Mucosa of descending colon (tissue), 3 donors: Measurements from ENCODE around the gene INPP5A. TPM values are rescaled to one million over a fixed set of nuclear protein-coding genes. Genes with fewer than 3 reads are reported as not detected.
A peak's percentile ranks its signal among the peaks of the same experiment; 100 is the strongest.

Experiments used
- ATAC-seq: fragments of 200-7000 bp; cut with Tn5 transposase; one replicate; pipeline ENCODE4 v1.9.1; 2020; ENCODE audit warnings: mild to moderate bottlenecking, moderate library complexity
- DNase-seq, 3 donors: peaks; one replicate each; pipeline ENCODE4 v3.0.0-alpha.2; 2020
- H3K36me3 ChIP-seq: fragments of 200-600 bp; one replicate; pipeline ENCODE4 v1.8.0; 2021; ENCODE audit warnings: low read depth, mild to moderate bottlenecking
- H3K4me1 ChIP-seq: fragments of 200-600 bp; one replicate; pipeline ENCODE4 v1.8.0; 2021; ENCODE audit warnings: low read depth, mild to moderate bottlenecking
- H3K4me3 ChIP-seq: fragments of 200-600 bp; one replicate; pipeline ENCODE4 v1.8.0; 2021; ENCODE audit warnings: mild to moderate bottlenecking
- H3K9me3 ChIP-seq: fragments of 200-600 bp; one replicate; pipeline ENCODE4 v1.8.0; 2021; ENCODE audit warnings: mild to moderate bottlenecking
- intact Hi-C, 2 donors: fragments of 100-400 bp; cut with DNase I in 1 of 2; cut with micrococcal nuclease in 1 of 2; formaldehyde crosslinking; loops; one replicate each; pipeline versions ENCODE4 v1.11.0 to v1.11.1; 2022; cut with DNase I, micrococcal nuclease
- total RNA-seq, 3 donors: library from RNA; stranded (reverse); fragmentation: NEBNext Ultra II Directional in 2 of 3; extraction: Animal tissue kit (Norgen Biotek cat#: 25700) in 2 of 3; gene quantifications; one replicate each; pipeline versions ENCODE4 v1.2.1 to v1.2.4, GENCODE V29; 2021 to 2023
- TF ChIP-seq, protein P1 (sequence below): fragments of 200-600 bp; IDR thresholded peaks from one replicate; pipeline ENCODE4 v1.8.0; 2022; ENCODE audit warnings: antibody characterized with exemption, mild to moderate bottlenecking
- donor health status: DM: no; HTN: no; CAD: no; lungs with moderate emphysema.
- donor health status: DM: no; HTN: no; CAD: no.
- donor health status: DM: no; HTN: yes; CAD: no.

INPP5A gene
- total RNA-seq, 3 donors from 2014 or later = 31.7 to 92.8 (median 32.0) TPM

DNA sequence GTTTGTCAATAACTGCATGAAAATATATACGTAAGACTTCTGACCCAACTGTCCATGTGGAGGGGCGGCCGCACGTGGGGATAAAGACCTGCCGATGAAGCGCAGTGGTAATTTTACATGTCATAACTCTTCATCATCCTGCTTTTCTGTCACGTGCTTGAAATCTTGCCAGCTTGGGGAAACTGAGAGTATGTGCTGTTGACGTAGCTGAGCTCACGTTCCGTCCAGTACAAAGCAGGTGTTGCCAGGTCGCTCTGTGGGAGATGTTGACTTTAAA is 105.1 kb downstream of the INPP5A start:
- intact Hi-C loops = no loop called here
- Histone ChIP-seq H3K4me1 (peaks cover 4% of the 10 kb centered on the region), H3K4me3 (no peak overlapping the region), H3K9me3 (no peaks in the 10 kb centered on the region), H3K36me3 (no peaks in the 10 kb centered on the region)
- ATAC-seq (no peak), DNase-seq (no peak)
- TF ChIP-seq, protein P1, sequence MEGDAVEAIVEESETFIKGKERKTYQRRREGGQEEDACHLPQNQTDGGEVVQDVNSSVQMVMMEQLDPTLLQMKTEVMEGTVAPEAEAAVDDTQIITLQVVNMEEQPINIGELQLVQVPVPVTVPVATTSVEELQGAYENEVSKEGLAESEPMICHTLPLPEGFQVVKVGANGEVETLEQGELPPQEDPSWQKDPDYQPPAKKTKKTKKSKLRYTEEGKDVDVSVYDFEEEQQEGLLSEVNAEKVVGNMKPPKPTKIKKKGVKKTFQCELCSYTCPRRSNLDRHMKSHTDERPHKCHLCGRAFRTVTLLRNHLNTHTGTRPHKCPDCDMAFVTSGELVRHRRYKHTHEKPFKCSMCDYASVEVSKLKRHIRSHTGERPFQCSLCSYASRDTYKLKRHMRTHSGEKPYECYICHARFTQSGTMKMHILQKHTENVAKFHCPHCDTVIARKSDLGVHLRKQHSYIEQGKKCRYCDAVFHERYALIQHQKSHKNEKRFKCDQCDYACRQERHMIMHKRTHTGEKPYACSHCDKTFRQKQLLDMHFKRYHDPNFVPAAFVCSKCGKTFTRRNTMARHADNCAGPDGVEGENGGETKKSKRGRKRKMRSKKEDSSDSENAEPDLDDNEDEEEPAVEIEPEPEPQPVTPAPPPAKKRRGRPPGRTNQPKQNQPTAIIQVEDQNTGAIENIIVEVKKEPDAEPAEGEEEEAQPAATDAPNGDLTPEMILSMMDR = no peak

DNA sequence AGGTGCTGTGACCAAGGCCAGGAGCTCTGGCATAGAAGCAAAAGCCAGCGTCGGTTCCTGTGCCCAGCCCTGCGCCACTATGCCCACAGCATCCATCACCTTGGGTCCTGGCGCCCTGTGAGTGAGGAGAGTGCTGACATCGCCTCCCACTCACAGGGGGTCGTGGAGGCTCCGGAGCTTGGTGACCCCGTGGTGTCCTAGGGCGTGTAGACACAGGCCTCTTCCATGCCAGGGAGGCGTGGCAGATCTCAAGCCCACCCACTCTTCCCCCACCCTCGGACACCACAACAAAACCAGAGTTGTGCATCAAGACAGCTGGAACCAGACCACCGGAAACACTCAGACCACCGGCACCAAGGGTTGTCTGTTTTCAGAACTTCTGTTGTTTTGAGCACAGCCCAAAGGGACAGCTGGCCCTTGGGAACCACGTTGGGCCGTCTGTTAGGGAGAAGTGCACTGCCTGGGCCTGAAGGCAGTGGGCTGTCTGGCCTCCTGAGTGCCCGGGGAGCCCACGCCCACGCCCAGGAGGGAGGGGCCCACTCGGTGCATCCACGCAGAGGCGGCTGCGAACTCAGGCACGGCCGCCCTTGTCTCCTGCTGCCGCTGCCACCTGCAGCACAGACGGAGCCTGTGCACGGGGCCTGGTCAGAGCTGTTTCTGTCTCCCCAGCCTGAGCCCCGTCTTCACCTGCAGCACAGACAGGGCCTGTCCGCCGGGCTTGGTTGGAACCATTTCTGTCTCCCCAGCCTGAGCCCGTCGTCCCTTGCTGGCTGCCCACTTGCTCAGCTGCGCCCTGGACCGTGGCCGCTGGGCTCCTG is 106.3 kb downstream of the INPP5A start:
- DNase-seq = no peak
- H3K9me3 ChIP-seq = no peaks in the 10 kb centered on the region
- H3K4me1 ChIP-seq = peaks cover 4% of the 10 kb centered on the region
- H3K4me3 ChIP-seq = no peak overlapping the region
- no peaks in the 10 kb centered on the region for H3K36me3 ChIP-seq
- intact Hi-C loops = no loop called here
- TF ChIP-seq, protein P1 = no peak
- ATAC-seq = no peak

DNA sequence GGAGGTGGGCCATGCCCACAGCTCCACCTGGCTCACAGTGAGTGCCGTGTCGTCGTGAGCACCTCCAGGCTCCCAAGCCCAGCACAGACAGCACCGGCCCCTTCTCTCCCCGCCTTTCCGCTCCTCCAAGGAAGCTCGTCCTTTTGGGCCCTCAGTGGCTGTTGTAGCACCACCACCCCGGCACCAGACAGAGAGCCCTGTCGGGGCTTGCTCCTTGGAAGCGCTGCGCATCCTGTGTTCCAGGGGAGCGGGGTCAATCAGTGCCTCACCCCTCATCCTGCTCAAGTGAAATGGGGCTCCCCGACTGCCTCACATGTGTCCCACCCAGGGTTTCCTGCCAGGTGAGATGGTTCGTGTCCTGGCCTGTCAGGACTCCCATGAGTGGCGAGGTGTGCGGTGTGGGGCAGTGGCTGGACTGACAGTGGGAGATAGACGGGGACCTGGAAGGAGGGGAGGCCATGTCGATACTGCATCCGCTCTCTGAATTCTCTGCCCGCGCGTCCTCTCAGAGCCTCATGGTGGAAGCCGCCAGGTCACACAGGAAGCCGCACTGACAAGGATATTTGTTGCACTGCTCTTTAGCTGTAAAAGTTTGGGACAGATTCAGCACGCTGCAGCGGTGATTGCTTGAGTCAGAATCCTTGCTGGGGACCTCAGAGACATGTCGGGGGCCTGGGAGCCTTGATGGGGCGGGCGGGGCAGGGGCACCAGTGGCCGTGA is 107.1 kb downstream of the INPP5A start:
- ATAC-seq = no peak
- DNase-seq = peak in 1 of 3 donors; percentile 37
- Histone ChIP-seq H3K36me3 (no peaks in the 10 kb centered on the region), H3K4me3 (no peak overlapping the region), H3K4me1 (peaks cover 4% of the 10 kb centered on the region), H3K9me3 (no peaks in the 10 kb centered on the region)
- TF ChIP-seq, protein P1 = no peak
- intact Hi-C loops = no loop called here

DNA sequence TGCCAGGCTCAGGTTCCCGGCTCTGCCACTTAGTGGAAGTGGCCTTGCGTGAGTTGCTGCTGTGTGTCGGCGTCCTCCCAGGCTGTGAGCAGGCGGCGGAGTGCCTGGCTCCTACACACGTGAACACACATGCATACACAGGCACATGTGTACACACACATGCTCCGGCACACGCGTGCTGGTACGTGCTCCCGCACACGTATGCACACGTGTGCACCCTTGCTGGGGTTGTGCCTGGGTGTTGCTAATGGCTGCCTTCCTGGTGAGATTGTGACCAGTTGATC is 107.6 kb downstream of the INPP5A start:
- intact Hi-C loops = no loop called here
- TF ChIP-seq, protein P1 = no peak
- Histone ChIP-seq H3K9me3 (no peaks in the 10 kb centered on the region), H3K4me1 (peaks cover 4% of the 10 kb centered on the region), H3K4me3 (no peak overlapping the region), H3K36me3 (no peaks in the 10 kb centered on the region)
- ATAC-seq (no peak), DNase-seq (peak in 1 of 3 donors; percentile 27)

- Histone ChIP-seq H3K36me3 (no peaks in the 10 kb centered on the region), H3K9me3 (no peaks in the 10 kb centered on the region), H3K4me1 (peaks cover 4% of the 10 kb centered on the region), H3K4me3 (no peak overlapping the region)
- intact Hi-C loops = no loop called here
- DNase-seq (peak in 1 of 3 donors; percentile 41), ATAC-seq (no peak)
- TF ChIP-seq, protein P1 = no peak
Measured at GRCh38 chr10:132645630-132646442, 108.2 kb downstream of the INPP5A start.
